K562 (cell line): ENCODE results near the gene VPS13C. TPM values are rescaled to one million over a fixed set of nuclear protein-coding genes. Genes with fewer than 3 reads are reported as not detected.

Experiments used
- ATAC-seq: fragments of 200-7000 bp; cut with Tn5 transposase; 3 replicates; pipeline ENCODE4 v1.9.1; 2020; ENCODE audit warnings: moderate library complexity
- BruUV-seq: library from RNA; stranded (reverse); fragments of 400-500 nt; replicated peaks from 2 replicates; lab custom pipeline; 2021; lab: Mats Ljungman, UMichigan
- CTCF ChIA-PET: fragments of 300-600 bp; formaldehyde crosslinking; extraction: SDS; loops from one replicate; lab custom pipeline; 2021; ENCODE audit warnings: low intra/inter-chr PET ratio; lab: Yijun Ruan, JAX
- POLR2A ChIA-PET: fragments of 300-600, 350-650 bp; sonication (Branson Sonifier 250); formaldehyde crosslinking; extraction: SDS; loops from one replicate; lab custom pipeline; 2021; ENCODE audit warnings: antibody characterized with exemption, inconsistent platforms; lab: Yijun Ruan, JAX
- DNase-seq, 4 experiments: peaks; one replicate each; pipeline versions ENCODE4 v3.0.0 to v3.0.0-alpha.2; 2011 to 2018; ENCODE audit warnings: low spot score in 3 of 4, mixed read lengths in 3 of 4; ENCODE audit errors: extremely low read depth in 1 of 4
- FAIRE-seq: peaks from 2 replicates; lab custom pipeline; 2011; peaks lifted over from hg19 to GRCh38; lab: Jason Lieb, UNC
- H2AFZ ChIP-seq: 2 replicates; pipeline ENCODE4 v1.6.0; 2011; ENCODE audit warnings: low read depth, low read length, control low read depth, inconsistent platforms
- H3K27ac ChIP-seq: fragments of 200-600 bp; 3 replicates; pipeline ENCODE4 v1.8.0; 2011; ENCODE audit warnings: low read depth, mild to moderate bottlenecking, control low read depth, inconsistent platforms, low read length, moderate library complexity, mixed read lengths; ENCODE audit errors: extremely low read depth
- H3K27me3 ChIP-seq, 2 experiments: fragments of 300-600 bp in 1 of 2; 2 replicates in 1 of 2; 3 replicates in 1 of 2; pipeline versions ENCODE4 v1.6.0 to v1.8.0; 2011; ENCODE audit warnings: inconsistent platforms in 2 of 2, low read length in 2 of 2, mild to moderate bottlenecking in 1 of 2, mixed read lengths in 1 of 2, moderate library complexity in 1 of 2; ENCODE audit not compliant: control insufficient read depth in 2 of 2, insufficient read depth in 2 of 2
- H3K36me3 ChIP-seq: fragments of 300-600 bp; 3 replicates; pipeline ENCODE4 v1.8.0; 2011; ENCODE audit warnings: mild to moderate bottlenecking, low read length, inconsistent platforms; ENCODE audit not compliant: control insufficient read depth, insufficient read depth
- H3K4me1 ChIP-seq, 2 experiments: fragments of 200-600 bp in 1 of 2; replicated peaks in 1 of 2; 2 replicates in 1 of 2; 3 replicates in 1 of 2; pipeline versions ENCODE4 v1.5.1 to v1.8.0; 2011; ENCODE audit warnings: inconsistent platforms in 2 of 2, low read length in 2 of 2, mild to moderate bottlenecking in 1 of 2, mixed read lengths in 1 of 2, moderate library complexity in 1 of 2; ENCODE audit not compliant: control insufficient read depth in 2 of 2, insufficient read depth in 2 of 2
- H3K4me2 ChIP-seq: 2 replicates; pipeline ENCODE4 v1.6.1; 2011; ENCODE audit warnings: low read length, control low read depth, inconsistent platforms, mixed read lengths; ENCODE audit not compliant: insufficient read depth
- H3K4me3 ChIP-seq: fragments of 200-600 bp; sonication (generic), shearing (Covaris generic); 2 replicates; pipeline ENCODE4 v1.5.1; 2016; ENCODE audit warnings: control low read depth, inconsistent platforms
- H3K79me2 ChIP-seq: fragments of 200-600 bp; 3 replicates; pipeline ENCODE4 v1.8.0; 2011; ENCODE audit warnings: low read length, inconsistent platforms; ENCODE audit not compliant: control insufficient read depth, insufficient read depth
- H3K9ac ChIP-seq, 2 experiments: 2 replicates each; pipeline versions ENCODE4 v1.6.0 to v1.6.1; 2011; ENCODE audit warnings: low read depth in 2 of 2, low read length in 2 of 2, control low read depth in 1 of 2, inconsistent platforms in 1 of 2, mild to moderate bottlenecking in 1 of 2, mixed read lengths in 1 of 2; ENCODE audit not compliant: insufficient read depth in 1 of 2
- H3K9me1 ChIP-seq: one replicate; pipeline ENCODE4 v1.6.0; 2011; ENCODE audit warnings: inconsistent platforms, mild to moderate bottlenecking, low read length, moderate library complexity; ENCODE audit not compliant: control insufficient read depth, insufficient read depth
- H3K9me3 ChIP-seq: replicated peaks from 2 replicates; pipeline ENCODE4 v1.5.1; 2011; ENCODE audit warnings: low read depth, low read length, inconsistent platforms; ENCODE audit not compliant: control insufficient read depth, insufficient read depth
- H4K20me1 ChIP-seq: replicated peaks from 2 replicates; pipeline ENCODE4 v1.6.1; 2011; ENCODE audit warnings: low read length, inconsistent platforms, mixed read lengths; ENCODE audit not compliant: control insufficient read depth, insufficient read depth
- CEBPB ChIP-seq: fragments of 450-650 bp; IDR thresholded peaks from 2 replicates; pipeline ENCODE4 v1.6.1; 2016; ENCODE audit warnings: missing genetic modification characterization, missing compliant biosample characterization
- CEBPG ChIP-seq, 3 experiments: fragments of 200-800 bp in 1 of 3; sonication (Bioruptor generic) in 1 of 3; sonication (generic) in 1 of 3; formaldehyde crosslinking in 1 of 3; IDR thresholded peaks in 2 of 3; conservative IDR thresholded peaks in 1 of 3; 2 replicates each; pipeline versions ENCODE4 v1.6.1 to v1.8.0; 2016 to 2022; ENCODE audit warnings: missing compliant biosample characterization in 2 of 3, missing genetic modification characterization in 2 of 3, mild to moderate bottlenecking in 1 of 3, missing genetic modification reagents in 1 of 3
- WHSC1 ChIP-seq: IDR thresholded peaks from one replicate; pipeline ENCODE4 v1.6.1; 2012; ENCODE audit warnings: low read length, control low read depth, inconsistent platforms
- ZNF224 ChIP-seq: sonication (generic); formaldehyde crosslinking; IDR thresholded peaks from 2 replicates; pipeline ENCODE4 v1.8.0; 2022; ENCODE audit warnings: mild to moderate bottlenecking, missing genetic modification reagents
- ZNF277 ChIP-seq: fragments of 250-450 bp; sonication (Bioruptor Pico); IDR thresholded peaks from 2 replicates; pipeline ENCODE4 v1.8.0; 2022; ENCODE audit warnings: inconsistent platforms, mild to moderate bottlenecking, moderate library complexity, borderline replicate concordance
- WGBS: fragments of 100-300 bp; shearing (Covaris generic); methylation state at CpG from one replicate; pipeline ENCODE4 v1.1.6; 2016; ENCODE audit warnings: low coverage, mixed read lengths; ENCODE audit not compliant: insufficient coverage; ENCODE audit errors: missing lambda C conversion rate; 5-methylcytosine and 5-hydroxymethylcytosine counted together
- in situ Hi-C: fragments of 300-500 bp; cut with MboI; formaldehyde crosslinking; loops from 4 replicates; pipeline ENCODE4 v1.15.0; 2018; ENCODE audit warnings: inconsistent platforms, mixed read lengths
- intact Hi-C: fragments of 100-400 bp; cut with micrococcal nuclease; formaldehyde crosslinking; loops from 2 replicates; pipeline ENCODE4 v1.14.2; 2022
- polyA plus RNA-seq, 8 experiments: library from polyadenylated mRNA; depleted of rRNA in 4 of 8; stranded (reverse) in 5 of 8; unstranded in 3 of 8; fragments of >200 nt; fragmentation: Nextera tagmentation in 2 of 8; fragmentation: Illumina TruSeq in 1 of 8; extraction: Ambion mirVana in 2 of 8; extraction: Trizol in 1 of 8; gene quantifications; 2 replicates each; pipeline versions ENCODE4 v1.2.1 to v1.2.3, GENCODE V29; 2011 to 2014; ENCODE audit warnings: inconsistent platforms in 1 of 8, missing spikeins in 1 of 8
- total RNA-seq, 7 experiments: library from RNA; depleted of rRNA in 6 of 7; stranded (reverse); fragments of >200 nt in 6 of 7; fragmentation: Illumina TruSeq in 2 of 7; extraction: Trizol in 2 of 7; gene quantifications; 2 replicates each; pipeline versions ENCODE4 v1.2.1 to v1.2.3, GENCODE V29; 2011 to 2021; ENCODE audit warnings: low replicate concordance in 1 of 7

VPS13C gene
- total and polyA plus RNA-seq, 9 of the 15 experiments (the other 6 are each of a cell fraction or from before 2014, with no cell fraction given): 5.2 to 32.3 (median 15.7) TPM

GRCh38 chr15:61935493-61935892 is 124.8 kb downstream of the VPS13C start:
- Histone ChIP-seq H4K20me1 (no peaks in the 10 kb centered on the region), H3K36me3 (peaks cover 8% of the 10 kb centered on the region; the same call in 1 of the 3 replicates), H3K9ac (no peak overlapping the region), H2AFZ (no peak overlapping the region), H3K9me1 (no peaks in the 10 kb centered on the region), H3K4me1 (no peaks in the 10 kb centered on the region; a peak in 1 of 5 replicates), H3K4me2 (no peak overlapping the region), H3K79me2 (no peaks in the 10 kb centered on the region), H3K9me3 (no peaks in the 10 kb centered on the region), H3K4me3 (no peak overlapping the region), H3K27ac (no peak overlapping the region), H3K27me3 (no peaks in the 10 kb centered on the region)
- DNase-seq (no peak), ATAC-seq (no peak), FAIRE-seq (no peak)
- BruUV-seq: no TSS peak
- in situ Hi-C loops: no loop called here
- POLR2A ChIA-PET: no interaction called here
- 98% methylated on average over 4 of the region's 4 CpGs for WGBS
- CTCF ChIA-PET: no interaction called here
- TF ChIP-seq WHSC1 (no peak), ZNF277 (CRISPR knock-in tag) (no peak), CEBPB (peak; percentile 87), ZNF224 (CRISPR knock-in tag) (no peak), CEBPG (CRISPR knock-in tag; IDR thresholded peaks at IDR 0.05) (no peak), CEBPG (tag; conservative IDR thresholded peaks at IDR 0.05 in 1 of 2, IDR thresholded peaks at IDR 0.05 in 1 of 2) (peak; percentile 22 to 83; a peak in 3 of 4 replicates)
- intact Hi-C loops: no loop called here
